IMR-90 (cell line): ENCODE data around the gene ADAMTS17. TPM values are rescaled to one million over a fixed set of nuclear protein-coding genes. Genes with fewer than 3 reads are reported as not detected.

Experiments used
- ATAC-seq: fragments of 200-7000 bp; cut with Tn5 transposase; 2 replicates; pipeline ENCODE4 v1.9.1; 2020; ENCODE audit warnings: low read depth, mild to moderate bottlenecking, moderate library complexity
- BruUV-seq: library from RNA; stranded (reverse); fragments of 400-500 nt; replicated peaks from 2 replicates; lab custom pipeline; 2021; lab: Mats Ljungman, UMichigan
- CTCF ChIA-PET: fragments of 300-600 bp; formaldehyde crosslinking; extraction: SDS; loops from one replicate; lab custom pipeline; 2021; ENCODE audit warnings: antibody characterized with exemption; lab: Yijun Ruan, JAX
- POLR2A ChIA-PET: fragments of 300-600 bp; sonication (Branson Sonifier 250); formaldehyde crosslinking; loops from one replicate; lab custom pipeline; 2022; ENCODE audit warnings: antibody characterized with exemption; ENCODE audit not compliant: unreplicated experiment; lab: Charles Lee
- DNase-seq: peaks from one replicate; pipeline ENCODE4 v3.0.0; 2013
- H2AFZ ChIP-seq: replicated peaks from 2 replicates; pipeline ENCODE3; 2013; ENCODE audit warnings: low read length, mild to moderate bottlenecking; ENCODE audit not compliant: poor library complexity
- H2AK5ac ChIP-seq: 2 replicates; pipeline ENCODE4 v1.6.1; 2013; ENCODE audit warnings: low read depth, low read length, inconsistent platforms
- H2AK9ac ChIP-seq: replicated peaks from 2 replicates; pipeline ENCODE3; 2013; ENCODE audit warnings: mild to moderate bottlenecking, low read depth, low read length, moderate library complexity; ENCODE audit not compliant: poor library complexity
- H2BK120ac ChIP-seq: 2 replicates; pipeline ENCODE4 v1.6.1; 2013; ENCODE audit warnings: low read depth, low read length, inconsistent platforms
- H2BK15ac ChIP-seq: 3 replicates; pipeline ENCODE4 v1.6.1; 2013; ENCODE audit warnings: low read depth, low read length, inconsistent platforms
- H2BK20ac ChIP-seq: 2 replicates; pipeline ENCODE4 v1.6.1; 2013; ENCODE audit warnings: low read depth, mild to moderate bottlenecking, inconsistent platforms, low read length, moderate library complexity
- H2BK5ac ChIP-seq: 2 replicates; pipeline ENCODE4 v1.6.1; 2013; ENCODE audit warnings: mild to moderate bottlenecking, low read depth, low read length, inconsistent platforms; ENCODE audit not compliant: poor library complexity, severe bottlenecking
- H3K14ac ChIP-seq: replicated peaks from 2 replicates; pipeline ENCODE4 v1.6.1; 2013; ENCODE audit warnings: low read depth, low read length, inconsistent platforms
- H3K18ac ChIP-seq: 2 replicates; pipeline ENCODE4 v1.6.1; 2013; ENCODE audit warnings: low read depth, low read length, control low read depth
- H3K23ac ChIP-seq: 2 replicates; pipeline ENCODE4 v1.6.1; 2013; ENCODE audit warnings: low read depth, low read length, inconsistent platforms
- H3K27ac ChIP-seq: 2 replicates; pipeline ENCODE4 v1.5.1; 2013; ENCODE audit warnings: mild to moderate bottlenecking, control low read depth, low read length; ENCODE audit not compliant: insufficient read depth
- H3K27me3 ChIP-seq: 2 replicates; pipeline ENCODE4 v1.6.1; 2013; ENCODE audit warnings: low read length; ENCODE audit not compliant: control insufficient read depth, insufficient read depth
- H3K36me3 ChIP-seq: 2 replicates; pipeline ENCODE4 v1.6.1; 2013; ENCODE audit warnings: low read length, mixed read lengths; ENCODE audit not compliant: control insufficient read depth, insufficient read depth
- H3K4ac ChIP-seq: 2 replicates; pipeline ENCODE4 v1.6.1; 2013; ENCODE audit warnings: low read depth, low read length, inconsistent platforms
- H3K4me1 ChIP-seq: 2 replicates; pipeline ENCODE4 v1.6.1; 2013; ENCODE audit warnings: low read length, mixed read lengths; ENCODE audit not compliant: control insufficient read depth, insufficient read depth
- H3K4me2 ChIP-seq: 2 replicates; pipeline ENCODE4 v1.6.1; 2013; ENCODE audit warnings: low read depth, mild to moderate bottlenecking, control low read depth, low read length, moderate library complexity
- H3K4me3 ChIP-seq: 2 replicates; pipeline ENCODE4 v1.5.1; 2013; ENCODE audit warnings: low read depth, mild to moderate bottlenecking, control low read depth, low read length, moderate library complexity; ENCODE audit not compliant: insufficient read depth
- H3K56ac ChIP-seq: 2 replicates; pipeline ENCODE4 v1.6.1; 2013; ENCODE audit warnings: low read length, inconsistent platforms; ENCODE audit not compliant: insufficient read depth; ENCODE audit errors: extremely low read depth
- H3K79me1 ChIP-seq, 2 experiments: 2 replicates each; pipeline ENCODE4 v1.6.1; 2013; ENCODE audit warnings: low read length in 2 of 2, inconsistent platforms in 1 of 2, low read depth in 1 of 2
- H3K9ac ChIP-seq: 2 replicates; pipeline ENCODE4 v1.6.1; 2013; ENCODE audit warnings: low read depth, low read length, control low read depth
- H3K9me1 ChIP-seq: 2 replicates; pipeline ENCODE4 v1.6.1; 2013; ENCODE audit warnings: low read length, inconsistent platforms; ENCODE audit not compliant: insufficient read depth
- H3K9me3 ChIP-seq: 2 replicates; pipeline ENCODE4 v1.6.1; 2013; ENCODE audit warnings: low read length; ENCODE audit not compliant: control insufficient read depth, insufficient read depth
- H4K20me1 ChIP-seq: 2 replicates; pipeline ENCODE4 v1.6.1; 2013; ENCODE audit warnings: low read length, inconsistent platforms; ENCODE audit not compliant: insufficient read depth
- H4K5ac ChIP-seq: 2 replicates; pipeline ENCODE4 v1.6.1; 2013; ENCODE audit warnings: mild to moderate bottlenecking, low read depth, low read length, control low read depth
- H4K8ac ChIP-seq, 2 experiments: 2 replicates each; pipeline ENCODE4 v1.6.1; 2013; ENCODE audit warnings: low read depth in 2 of 2, low read length in 2 of 2, control low read depth in 1 of 2, inconsistent platforms in 1 of 2
- H4K91ac ChIP-seq: 2 replicates; pipeline ENCODE4 v1.6.1; 2013; ENCODE audit warnings: low read depth, low read length, inconsistent platforms; ENCODE audit not compliant: insufficient read depth
- BHLHE40 ChIP-seq: fragments of 150-350 bp; IDR thresholded peaks from 2 replicates; pipeline ENCODE4 v1.6.1; 2016; ENCODE audit warnings: mild to moderate bottlenecking, low read depth, low read length
- CEBPB ChIP-seq: IDR thresholded peaks from 2 replicates; pipeline ENCODE4 v1.6.1; 2012; ENCODE audit warnings: low read depth, low read length, improper control_type of control experiment
- CHD1 ChIP-seq: IDR thresholded peaks from 2 replicates; pipeline ENCODE4 v1.6.1; 2012; ENCODE audit warnings: low read depth, low read length, improper control_type of control experiment
- FOS ChIP-seq: fragments of 150-350 bp; IDR thresholded peaks from 2 replicates; pipeline ENCODE4 v1.6.1; 2016; ENCODE audit warnings: low read depth, low read length
- MAFK ChIP-seq: IDR thresholded peaks from 2 replicates; pipeline ENCODE4 v1.6.1; 2012; ENCODE audit warnings: low read depth, low read length, improper control_type of control experiment
- MAZ ChIP-seq: IDR thresholded peaks from 2 replicates; pipeline ENCODE4 v1.6.1; 2012; ENCODE audit warnings: low read depth, mild to moderate bottlenecking, low read length, improper control_type of control experiment, moderate library complexity, borderline replicate concordance
- MXI1 ChIP-seq: IDR thresholded peaks from 2 replicates; pipeline ENCODE4 v1.6.1; 2012; ENCODE audit warnings: low read depth, mild to moderate bottlenecking, low read length, moderate library complexity, borderline replicate concordance
- NFE2L2 ChIP-seq: fragments of 150-350 bp; IDR thresholded peaks from 2 replicates; pipeline ENCODE4 v1.6.1; 2016; ENCODE audit warnings: low read depth, mild to moderate bottlenecking, low read length
- POLR2A ChIP-seq: IDR thresholded peaks from 2 replicates; pipeline ENCODE4 v1.6.1; 2012; ENCODE audit warnings: mild to moderate bottlenecking, low read depth, low read length
- RAD21 ChIP-seq: IDR thresholded peaks from 2 replicates; pipeline ENCODE4 v1.6.1; 2012; ENCODE audit warnings: low read length, improper control_type of control experiment
- RCOR1 ChIP-seq: IDR thresholded peaks from 2 replicates; pipeline ENCODE4 v1.6.1; 2012; ENCODE audit warnings: mild to moderate bottlenecking, low read length, improper control_type of control experiment; ENCODE audit not compliant: insufficient replicate concordance
- RFX5 ChIP-seq: IDR thresholded peaks from 2 replicates; pipeline ENCODE4 v1.8.0; 2012; ENCODE audit warnings: low read depth, mild to moderate bottlenecking, low read length, moderate library complexity
- SMC3 ChIP-seq: fragments of 150-350 bp; IDR thresholded peaks from 2 replicates; pipeline ENCODE4 v1.6.1; 2016; ENCODE audit warnings: low read depth, mild to moderate bottlenecking, antibody characterized with exemption, low read length, moderate library complexity
- WGBS, 2 experiments: methylation state at CpG; one replicate each; pipeline versions ENCODE4 v1.1.5 to v1.1.7; 2013; ENCODE audit warnings: missing lambda C conversion rate in 2 of 2; ENCODE audit not compliant: insufficient read length in 1 of 2; ENCODE audit errors: extremely low coverage in 2 of 2; 5-methylcytosine and 5-hydroxymethylcytosine counted together
- dilution Hi-C: fragments of 300-500 bp; cut with HindIII; formaldehyde crosslinking; loops from one replicate; pipeline ENCODE4 v1.14.3; 2018; ENCODE audit warnings: low sequenced_read_pairs; ENCODE audit not compliant: unreplicated experiment
- in situ Hi-C: fragments of 300-500 bp; cut with MboI; formaldehyde crosslinking; loops from 3 replicates; pipeline ENCODE4 v1.14.3; 2019; ENCODE audit warnings: low sequenced_read_pairs, inconsistent platforms, mixed read lengths
- intact Hi-C: fragments of 100-400 bp; cut with micrococcal nuclease; formaldehyde crosslinking; loops from 2 replicates; pipeline ENCODE4 v1.10.0; 2022
- polyA plus RNA-seq, 3 experiments: library from polyadenylated mRNA; depleted of rRNA; stranded (reverse); fragments of >200 nt; gene quantifications; 2 replicates each; pipeline ENCODE4 v1.2.3, GENCODE V29; 2012; ENCODE audit warnings: low replicate concordance in 1 of 3
- total RNA-seq: library from RNA; depleted of rRNA; stranded (reverse); fragments of >200 nt; gene quantifications from 2 replicates; pipeline ENCODE4 v1.2.3, GENCODE V29; 2012
- TF ChIP-seq, protein P1 (sequence below): conservative IDR thresholded peaks from 2 replicates; pipeline ENCODE4 v1.5.1; 2012; ENCODE audit warnings: mild to moderate bottlenecking, low read depth, low read length, improper control_type of control experiment
- TF ChIP-seq, protein P2 (sequence below): fragments of 150-350 bp; IDR thresholded peaks from 2 replicates; pipeline ENCODE4 v1.6.1; 2016; ENCODE audit warnings: low read depth, mild to moderate bottlenecking, low read length, moderate library complexity, borderline replicate concordance
- TF ChIP-seq, protein P3 (sequence below): fragments of 150-350 bp; IDR thresholded peaks from 2 replicates; pipeline ENCODE4 v1.6.1; 2017; ENCODE audit warnings: mild to moderate bottlenecking, antibody characterized with exemption, low read length, low read depth

ADAMTS17 gene
- total and polyA plus RNA-seq, 2 of the 4 experiments (the other 2 are of a cell fraction) = 0.03 TPM; not detected in 1

DNA sequence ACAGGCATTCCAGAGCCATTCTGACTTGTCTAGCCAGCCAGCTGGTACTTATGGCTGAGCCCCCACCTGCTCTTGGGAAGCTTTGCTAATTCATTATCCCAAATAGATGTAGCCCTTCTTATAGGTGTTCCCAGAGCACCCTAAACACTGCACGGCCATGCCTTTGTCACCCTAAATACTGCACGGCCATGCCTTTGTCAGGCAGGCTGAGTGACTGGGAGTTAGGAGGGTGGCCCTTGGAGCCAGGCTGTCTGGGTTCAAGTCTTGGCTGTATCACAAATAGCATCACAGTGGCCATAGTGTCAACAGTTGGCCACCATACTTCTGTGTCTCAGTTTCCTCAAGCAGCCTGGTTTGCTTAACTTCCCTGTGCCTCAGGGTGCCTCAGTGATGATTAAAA lies 292.3 kb downstream of the ADAMTS17 start:
- Histone ChIP-seq H3K4me3 (no peak overlapping the region), H2AK9ac (no peak overlapping the region), H3K4me1 (no peaks in the 10 kb centered on the region), H3K27me3 (no peaks in the 10 kb centered on the region), H3K9ac (no peak overlapping the region), H2BK20ac (no peak overlapping the region), H2AFZ (peak overlapping the region; percentile 29), H4K91ac (no peak overlapping the region), H3K9me3 (peaks cover 4% of the 10 kb centered on the region; the same call in 1 of the 2 replicates), H3K18ac (no peak overlapping the region), H3K9me1 (no peaks in the 10 kb centered on the region), H4K20me1 (no peaks in the 10 kb centered on the region), H3K79me1 (no peaks in the 10 kb centered on the region), H3K23ac (no peak overlapping the region), H3K4ac (no peak overlapping the region), H2BK120ac (no peak overlapping the region), H2BK15ac (no peak overlapping the region), H3K4me2 (no peak overlapping the region), H3K14ac (no peak overlapping the region), H3K56ac (no peak overlapping the region), H3K36me3 (no peaks in the 10 kb centered on the region), H4K8ac (no peak overlapping the region), H2AK5ac (no peak overlapping the region), H4K5ac (no peak overlapping the region), H2BK5ac (no peak overlapping the region), H3K27ac (no peak overlapping the region)
- no peak for ATAC-seq
- in situ Hi-C loops (no loop called here), intact Hi-C loops (no loop called here), dilution Hi-C loops (no loop called here)
- ChIA-PET POLR2A (no interaction called here), CTCF (no interaction called here)
- no CpG with 5 or more reads among the region's 2 CpGs for WGBS, 2 experiments
- TF ChIP-seq, protein P1, sequence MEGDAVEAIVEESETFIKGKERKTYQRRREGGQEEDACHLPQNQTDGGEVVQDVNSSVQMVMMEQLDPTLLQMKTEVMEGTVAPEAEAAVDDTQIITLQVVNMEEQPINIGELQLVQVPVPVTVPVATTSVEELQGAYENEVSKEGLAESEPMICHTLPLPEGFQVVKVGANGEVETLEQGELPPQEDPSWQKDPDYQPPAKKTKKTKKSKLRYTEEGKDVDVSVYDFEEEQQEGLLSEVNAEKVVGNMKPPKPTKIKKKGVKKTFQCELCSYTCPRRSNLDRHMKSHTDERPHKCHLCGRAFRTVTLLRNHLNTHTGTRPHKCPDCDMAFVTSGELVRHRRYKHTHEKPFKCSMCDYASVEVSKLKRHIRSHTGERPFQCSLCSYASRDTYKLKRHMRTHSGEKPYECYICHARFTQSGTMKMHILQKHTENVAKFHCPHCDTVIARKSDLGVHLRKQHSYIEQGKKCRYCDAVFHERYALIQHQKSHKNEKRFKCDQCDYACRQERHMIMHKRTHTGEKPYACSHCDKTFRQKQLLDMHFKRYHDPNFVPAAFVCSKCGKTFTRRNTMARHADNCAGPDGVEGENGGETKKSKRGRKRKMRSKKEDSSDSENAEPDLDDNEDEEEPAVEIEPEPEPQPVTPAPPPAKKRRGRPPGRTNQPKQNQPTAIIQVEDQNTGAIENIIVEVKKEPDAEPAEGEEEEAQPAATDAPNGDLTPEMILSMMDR = no peak
- TF ChIP-seq FOS (no peak), BHLHE40 (no peak), MAFK (no peak), POLR2A (no peak), CHD1 (no peak), MXI1 (no peak), RAD21 (no peak), NFE2L2 (no peak), RCOR1 (no peak), SMC3 (no peak), CEBPB (no peak), MAZ (no peak), RFX5 (no peak)
- TF ChIP-seq, protein P2, sequence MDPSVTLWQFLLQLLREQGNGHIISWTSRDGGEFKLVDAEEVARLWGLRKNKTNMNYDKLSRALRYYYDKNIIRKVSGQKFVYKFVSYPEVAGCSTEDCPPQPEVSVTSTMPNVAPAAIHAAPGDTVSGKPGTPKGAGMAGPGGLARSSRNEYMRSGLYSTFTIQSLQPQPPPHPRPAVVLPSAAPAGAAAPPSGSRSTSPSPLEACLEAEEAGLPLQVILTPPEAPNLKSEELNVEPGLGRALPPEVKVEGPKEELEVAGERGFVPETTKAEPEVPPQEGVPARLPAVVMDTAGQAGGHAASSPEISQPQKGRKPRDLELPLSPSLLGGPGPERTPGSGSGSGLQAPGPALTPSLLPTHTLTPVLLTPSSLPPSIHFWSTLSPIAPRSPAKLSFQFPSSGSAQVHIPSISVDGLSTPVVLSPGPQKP = no peak
- TF ChIP-seq, protein P3, sequence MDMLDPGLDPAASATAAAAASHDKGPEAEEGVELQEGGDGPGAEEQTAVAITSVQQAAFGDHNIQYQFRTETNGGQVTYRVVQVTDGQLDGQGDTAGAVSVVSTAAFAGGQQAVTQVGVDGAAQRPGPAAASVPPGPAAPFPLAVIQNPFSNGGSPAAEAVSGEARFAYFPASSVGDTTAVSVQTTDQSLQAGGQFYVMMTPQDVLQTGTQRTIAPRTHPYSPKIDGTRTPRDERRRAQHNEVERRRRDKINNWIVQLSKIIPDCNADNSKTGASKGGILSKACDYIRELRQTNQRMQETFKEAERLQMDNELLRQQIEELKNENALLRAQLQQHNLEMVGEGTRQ = no peak
- no TSS peak for BruUV-seq
- no peak for DNase-seq
